SKM-1 (cell line): ENCODE data around the gene UBE3D.
A peak's percentile ranks its signal among the peaks of the same experiment; 100 is the strongest.
"Not testable (repeated sequence)": the region's sequence is repeated elsewhere in the genome, so short reads cannot be mapped to it uniquely, and the experiment has no call there.

Source experiments
- DNase-seq: peaks from one replicate; lab custom pipeline; 2025; ENCODE audit not compliant: unreplicated experiment; lab: John Stamatoyannopoulos, UW

UBE3D gene

GRCh38 chr6:83055366-83055964 lies 10.2 kb downstream of the UBE3D start:
- peak; percentile 33 for DNase-seq

GRCh38 chr6:83053678-83054077 lies 12.0 kb downstream of the UBE3D start:
- DNase-seq, result no peak

GRCh38 chr6:83051377-83052172 lies 14.1 kb downstream of the UBE3D start:
- no peak for DNase-seq

GRCh38 chr6:83047065-83047754 lies 18.4 kb downstream of the UBE3D start:
- DNase-seq, result no peak

- no peak for DNase-seq
Measured at GRCh38 chr6:83044091-83044768, 21.4 kb downstream of the UBE3D start.

GRCh38 chr6:83042467-83043053 lies 23.1 kb downstream of the UBE3D start:
- no peak for DNase-seq

- no peak for DNase-seq
Measured at GRCh38 chr6:83038246-83038645, 27.4 kb downstream of the UBE3D start.

- DNase-seq, result no peak
Measured at GRCh38 chr6:83031689-83032088, 34.0 kb downstream of the UBE3D start.

GRCh38 chr6:83019741-83020140 lies 45.9 kb downstream of the UBE3D start:
- DNase-seq, result no peak

GRCh38 chr6:83011131-83011530 lies 54.5 kb downstream of the UBE3D start:
- not testable (repeated sequence) for DNase-seq

- no peak for DNase-seq
Measured at GRCh38 chr6:83008626-83009025, 57.0 kb downstream of the UBE3D start.

GRCh38 chr6:83006270-83006905 lies 59.3 kb downstream of the UBE3D start:
- no peak for DNase-seq

- no peak for DNase-seq
Measured at GRCh38 chr6:82996156-82996555, 69.5 kb downstream of the UBE3D start.

- DNase-seq, result no peak
Measured at GRCh38 chr6:82995066-82995465, 70.6 kb downstream of the UBE3D start.

GRCh38 chr6:82989736-82990290 lies 75.8 kb downstream of the UBE3D start:
- DNase-seq, result no peak

GRCh38 chr6:82988930-82989351 lies 76.7 kb downstream of the UBE3D start:
- no peak for DNase-seq

GRCh38 chr6:82987951-82988350 lies 77.7 kb downstream of the UBE3D start:
- DNase-seq, result no peak

GRCh38 chr6:82987416-82987815 lies 78.2 kb downstream of the UBE3D start:
- DNase-seq, result no peak

GRCh38 chr6:82984720-82985119 lies 80.9 kb downstream of the UBE3D start:
- no peak for DNase-seq

GRCh38 chr6:82980086-82980485 lies 85.6 kb downstream of the UBE3D start:
- DNase-seq, result no peak
